PC-3 (cell line): ENCODE results near the gene RANBP10. TPM values are rescaled to one million over a fixed set of nuclear protein-coding genes. Genes with fewer than 3 reads are reported as not detected.

ENCODE experiments used
- ATAC-seq: fragments of 200-7000 bp; cut with Tn5 transposase; 2 replicates; pipeline ENCODE4 v1.9.1; 2020; ENCODE audit warnings: mild to moderate bottlenecking, moderate library complexity
- BruUV-seq: library from RNA; stranded (reverse); fragments of 400-500 nt; replicated peaks from 2 replicates; lab custom pipeline; 2021; lab: Mats Ljungman, UMichigan
- CTCF ChIA-PET: fragments of 300-600 bp; sonication (Branson Sonifier 250); formaldehyde crosslinking; loops from one replicate; lab custom pipeline; 2022; ENCODE audit warnings: antibody characterized with exemption; lab: Charles Lee
- POLR2A ChIA-PET: fragments of 300-600 bp; sonication (Branson Sonifier 250); formaldehyde crosslinking; loops from one replicate; lab custom pipeline; 2022; ENCODE audit warnings: antibody characterized with exemption; ENCODE audit not compliant: unreplicated experiment; lab: Charles Lee
- DNase-seq: peaks from one replicate; pipeline ENCODE4 v3.0.0-alpha.2; 2015
- H2AFZ ChIP-seq: fragments of 300-600 bp; sonication (generic); 2 replicates; pipeline ENCODE4 v1.6.0; 2016; ENCODE audit warnings: antibody characterized with exemption, low read length
- H3F3A ChIP-seq: fragments of 300-600 bp; sonication (generic); one replicate; pipeline ENCODE4 v1.6.0; 2017; ENCODE audit warnings: antibody characterized with exemption, low read length, control low read depth, mild to moderate bottlenecking; ENCODE audit not compliant: unreplicated experiment
- H3K27ac ChIP-seq: fragments of 300-600 bp; sonication (generic); 2 replicates; pipeline ENCODE4 v1.5.1; 2016; ENCODE audit warnings: mild to moderate bottlenecking, low read length
- H3K27me3 ChIP-seq: fragments of 300-600 bp; sonication (generic); 2 replicates; pipeline ENCODE4 v1.6.1; 2016; ENCODE audit warnings: low read length, mixed read lengths
- H3K36me3 ChIP-seq: fragments of 300-600 bp; sonication (generic); 2 replicates; pipeline ENCODE4 v1.6.1; 2016; ENCODE audit warnings: low read depth, mixed run types, low read length, mixed read lengths
- H3K4me1 ChIP-seq: fragments of 300-600 bp; sonication (generic); 2 replicates; pipeline ENCODE4 v1.5.1; 2016; ENCODE audit warnings: low read length; ENCODE audit not compliant: insufficient read depth
- H3K4me2 ChIP-seq: fragments of 300-600 bp; sonication (generic); 2 replicates; pipeline ENCODE4 v1.6.0; 2016; ENCODE audit warnings: low read length
- H3K4me3 ChIP-seq: fragments of 300-600 bp; sonication (generic); 2 replicates; pipeline ENCODE4 v1.5.1; 2016; ENCODE audit warnings: mild to moderate bottlenecking, low read length, mixed read lengths
- H3K79me2 ChIP-seq: fragments of 300-600 bp; sonication (generic); 2 replicates; pipeline ENCODE4 v1.6.1; 2017; ENCODE audit warnings: low read length, mixed read lengths
- H3K9ac ChIP-seq: fragments of 300-600 bp; sonication (generic); 2 replicates; pipeline ENCODE4 v1.6.0; 2016; ENCODE audit warnings: mild to moderate bottlenecking, low read length
- H3K9me2 ChIP-seq: fragments of 300-600 bp; sonication (generic); replicated peaks from 2 replicates; pipeline ENCODE4 v1.6.1; 2016; ENCODE audit warnings: mixed run types, low read length, mixed read lengths
- H3K9me3 ChIP-seq: fragments of 300-600 bp; sonication (generic); 2 replicates; pipeline ENCODE4 v1.6.1; 2016; ENCODE audit warnings: low read length, mixed read lengths
- H4K20me1 ChIP-seq: fragments of 300-600 bp; sonication (generic); 2 replicates; pipeline ENCODE4 v1.6.1; 2016; ENCODE audit warnings: low read length, mixed read lengths
- EZH2 ChIP-seq: fragments of 300-600 bp; sonication (generic); IDR thresholded peaks from one replicate; pipeline ENCODE4 v1.6.1; 2017; ENCODE audit warnings: antibody characterized with exemption, mild to moderate bottlenecking, low read length; ENCODE audit not compliant: unreplicated experiment
- EZH2phosphoT487 ChIP-seq: fragments of 300-600 bp; sonication (generic); IDR thresholded peaks from 2 replicates; pipeline ENCODE4 v1.6.1; 2018; ENCODE audit warnings: mild to moderate bottlenecking, antibody characterized with exemption, low read length, borderline replicate concordance
- intact Hi-C: fragments of 100-400 bp; cut with micrococcal nuclease; formaldehyde crosslinking; loops from 2 replicates; pipeline ENCODE4 v1.9.0; 2023
- total RNA-seq: library from RNA; depleted of rRNA; stranded (reverse); fragments of >200 nt; gene quantifications from 2 replicates; pipeline ENCODE4 v1.2.3, GENCODE V29; 2014
- TF ChIP-seq, protein P1 (sequence below): fragments of 300-600 bp; sonication (generic); conservative IDR thresholded peaks from 2 replicates; pipeline ENCODE4 v1.5.1; 2017; ENCODE audit warnings: antibody characterized with exemption, low read depth, mild to moderate bottlenecking, low read length

The RANBP10 gene
- total RNA-seq, 1 experiment from 2014 or later = 5.5 TPM

DNA sequence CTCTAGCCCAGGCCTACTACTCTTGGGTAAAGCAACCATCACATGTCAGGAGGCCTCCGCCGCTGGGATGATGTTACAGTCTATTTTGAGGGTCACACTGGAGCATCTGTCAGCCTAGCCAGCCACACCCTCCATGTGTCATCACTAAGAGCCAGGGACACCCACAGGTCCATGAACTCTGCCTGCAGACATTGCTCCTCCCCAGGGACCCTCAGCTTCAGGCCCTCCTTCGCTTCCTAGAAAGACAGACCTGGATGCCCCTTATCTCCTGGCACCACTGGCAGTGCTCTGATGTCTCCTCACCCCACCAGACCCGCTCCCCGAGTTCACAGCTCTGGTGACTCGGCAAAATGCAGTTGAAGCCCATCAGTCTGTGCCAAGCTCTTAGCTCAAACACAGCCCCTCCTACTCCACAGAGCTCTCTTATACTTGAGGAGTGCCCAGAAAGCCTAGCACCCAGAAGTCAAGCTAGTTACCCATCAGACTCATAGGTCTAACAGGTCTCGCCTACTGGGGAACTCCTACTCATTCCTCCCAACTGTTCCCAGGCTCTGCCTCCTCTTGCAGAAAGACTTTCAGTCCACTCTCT, 5.9 kb downstream of the RANBP10 start:
- Histone ChIP-seq H3K9me2 (no peaks in the 10 kb centered on the region), H3K4me3 (no peak overlapping the region), H3F3A (no peaks in the 10 kb centered on the region), H3K36me3 (no peaks in the 10 kb centered on the region), H2AFZ (no peak overlapping the region), H3K27me3 (no peaks in the 10 kb centered on the region), H3K4me1 (peaks cover 9% of the 10 kb centered on the region), H3K4me2 (no peak overlapping the region), H3K9ac (no peak overlapping the region), H4K20me1 (no peaks in the 10 kb centered on the region), H3K79me2 (peaks cover 65% of the 10 kb centered on the region), H3K9me3 (no peaks in the 10 kb centered on the region), H3K27ac (no peak overlapping the region)
- CTCF ChIA-PET = no interaction called here
- DNase-seq (no peak), ATAC-seq (no peak)
- TF ChIP-seq EZH2phosphoT487 (no peak), EZH2 (no peak)
- TF ChIP-seq, protein P1, sequence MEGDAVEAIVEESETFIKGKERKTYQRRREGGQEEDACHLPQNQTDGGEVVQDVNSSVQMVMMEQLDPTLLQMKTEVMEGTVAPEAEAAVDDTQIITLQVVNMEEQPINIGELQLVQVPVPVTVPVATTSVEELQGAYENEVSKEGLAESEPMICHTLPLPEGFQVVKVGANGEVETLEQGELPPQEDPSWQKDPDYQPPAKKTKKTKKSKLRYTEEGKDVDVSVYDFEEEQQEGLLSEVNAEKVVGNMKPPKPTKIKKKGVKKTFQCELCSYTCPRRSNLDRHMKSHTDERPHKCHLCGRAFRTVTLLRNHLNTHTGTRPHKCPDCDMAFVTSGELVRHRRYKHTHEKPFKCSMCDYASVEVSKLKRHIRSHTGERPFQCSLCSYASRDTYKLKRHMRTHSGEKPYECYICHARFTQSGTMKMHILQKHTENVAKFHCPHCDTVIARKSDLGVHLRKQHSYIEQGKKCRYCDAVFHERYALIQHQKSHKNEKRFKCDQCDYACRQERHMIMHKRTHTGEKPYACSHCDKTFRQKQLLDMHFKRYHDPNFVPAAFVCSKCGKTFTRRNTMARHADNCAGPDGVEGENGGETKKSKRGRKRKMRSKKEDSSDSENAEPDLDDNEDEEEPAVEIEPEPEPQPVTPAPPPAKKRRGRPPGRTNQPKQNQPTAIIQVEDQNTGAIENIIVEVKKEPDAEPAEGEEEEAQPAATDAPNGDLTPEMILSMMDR = no peak
- intact Hi-C loops = no loop called here
- POLR2A ChIA-PET = no interaction called here
- no TSS peak for BruUV-seq

DNA sequence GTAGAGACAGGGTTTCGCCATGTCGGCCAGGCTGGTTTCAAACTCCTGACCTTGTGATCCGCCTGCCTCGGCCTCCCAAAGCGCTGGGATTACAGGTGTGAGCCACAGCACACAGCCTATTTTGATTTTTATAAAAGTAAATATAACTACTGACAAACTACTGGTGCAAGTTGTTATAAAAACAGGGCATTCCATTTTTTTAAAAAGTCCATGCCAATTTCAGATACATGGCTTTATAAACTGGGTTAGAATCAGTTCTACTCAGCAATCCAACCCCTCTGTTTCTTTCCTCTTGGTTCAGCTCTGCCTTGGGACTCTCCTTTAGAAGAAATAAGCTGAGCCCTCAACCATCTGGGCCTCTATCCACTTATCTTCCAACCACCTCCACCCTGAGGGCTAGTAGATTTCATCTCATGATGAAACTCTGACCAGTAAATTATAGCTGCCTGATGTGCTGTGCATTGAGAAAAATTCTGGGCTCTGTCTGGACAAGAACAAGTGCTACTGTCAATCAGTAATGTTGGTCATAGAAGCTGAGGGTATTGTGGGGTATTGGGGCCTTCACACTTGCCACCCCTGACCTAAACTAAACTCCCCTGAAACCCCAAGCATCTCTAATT, 10.2 kb downstream of the RANBP10 start:
- BruUV-seq = no TSS peak
- Histone ChIP-seq H3K4me2 (no peak overlapping the region), H3K36me3 (no peaks in the 10 kb centered on the region), H3F3A (no peaks in the 10 kb centered on the region), H3K27me3 (no peaks in the 10 kb centered on the region), H3K9me3 (no peaks in the 10 kb centered on the region), H3K4me3 (no peak overlapping the region), H3K79me2 (peaks cover 26% of the 10 kb centered on the region), H3K9ac (no peak overlapping the region), H3K4me1 (no peaks in the 10 kb centered on the region), H3K27ac (no peak overlapping the region), H4K20me1 (no peaks in the 10 kb centered on the region), H2AFZ (no peak overlapping the region), H3K9me2 (no peaks in the 10 kb centered on the region)
- CTCF ChIA-PET = no interaction called here
- POLR2A ChIA-PET = no interaction called here
- no peak for DNase-seq
- intact Hi-C loops = no loop called here
- ATAC-seq = no peak
- TF ChIP-seq EZH2phosphoT487 = no peak
- TF ChIP-seq EZH2 = no peak
- TF ChIP-seq, protein P1 = no peak

DNA sequence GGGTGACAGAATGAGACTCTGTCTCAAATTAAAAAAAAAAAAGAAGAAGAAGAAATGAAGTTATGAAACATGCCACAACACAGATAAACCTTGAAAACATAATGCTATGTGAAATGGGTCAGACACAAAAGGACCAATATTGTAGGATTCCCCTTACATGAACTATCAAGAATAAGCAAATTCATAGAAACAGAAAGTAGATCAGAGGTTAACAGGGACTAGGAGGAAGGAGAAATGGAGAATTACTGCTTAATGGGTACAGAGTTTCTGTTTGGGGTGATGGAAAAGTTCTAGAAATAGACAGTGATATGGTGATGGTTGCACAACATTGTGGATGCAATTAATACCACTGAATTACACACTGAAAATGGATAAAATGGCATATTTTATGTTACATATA, 16.3 kb downstream of the RANBP10 start:
- no TSS peak for BruUV-seq

More for the DNA sequence above, 16.3 kb downstream of the RANBP10 start:
- ChIA-PET CTCF (no interaction called here), POLR2A (no interaction called here)
- DNase-seq (no peak), ATAC-seq (no peak)
- H3K9ac ChIP-seq = no peak overlapping the region
- H3K27me3 ChIP-seq = no peaks in the 10 kb centered on the region
- H3K79me2 ChIP-seq = no peaks in the 10 kb centered on the region
- no peaks in the 10 kb centered on the region for H3K4me1 ChIP-seq
- H3K36me3 ChIP-seq = no peaks in the 10 kb centered on the region
- H3K9me3 ChIP-seq = no peaks in the 10 kb centered on the region
- H2AFZ ChIP-seq = no peak overlapping the region
- H3K4me2 ChIP-seq = no peak overlapping the region
- no peaks in the 10 kb centered on the region for H4K20me1 ChIP-seq
- no peak overlapping the region for H3K27ac ChIP-seq
- no peak for TF ChIP-seq EZH2phosphoT487
- TF ChIP-seq EZH2 = no peak
- TF ChIP-seq, protein P1 = no peak
- no peaks in the 10 kb centered on the region for H3K9me2 ChIP-seq
- intact Hi-C loops = no loop called here
- H3F3A ChIP-seq = no peaks in the 10 kb centered on the region
- no peak overlapping the region for H3K4me3 ChIP-seq
